ENCODE results near the gene N4BP2L2. TPM values are rescaled to one million over a fixed set of nuclear protein-coding genes. Genes with fewer than 3 reads are reported as not detected.

N4BP2L2 gene
- total and polyA plus RNA-seq, 4 donors: 41.1 to 402 (median 75.0) TPM

GRCh38 chr13:32503727-32504126 is 34.9 kb downstream of the N4BP2L2 start:
- 91 to 92% methylated on average over 5 of the region's 5 CpGs for WGBS, 2 donors
- TF ChIP-seq CTCF (IDR thresholded peaks at IDR 0.05; ENCODE audit: control extremely low read depth, extremely low read depth): no peak
- Histone ChIP-seq H3K9ac (ENCODE audit: insufficient read depth in 1 of 2, low read length in 2 of 2) (no peak overlapping the region), H3K36me3 (ENCODE audit: control insufficient read depth in 4 of 4, insufficient read depth in 4 of 4, low read length in 4 of 4) (peaks cover 0 to 16% (median 3%) of the 10 kb centered on the region in 4 donors), H3K27ac (ENCODE audit: low read depth in 1 of 2, low read length in 1 of 2) (no peak overlapping the region), H3K4me3 (no peak overlapping the region), H3K4me1 (ENCODE audit: control insufficient read depth in 5 of 5, insufficient read depth in 5 of 5, low read length in 5 of 5) (peaks cover 0 to 5% (median 0%) of the 10 kb centered on the region in 5 donors), H3K27me3 (ENCODE audit: control insufficient read depth in 3 of 3, insufficient read depth in 3 of 3, low read length in 2 of 3) (no peaks in the 10 kb centered on the region), H3K9me3 (ENCODE audit: control insufficient read depth in 4 of 4, insufficient read depth in 3 of 4, low read length in 3 of 4) (no peaks in the 10 kb centered on the region)
- DNase-seq: no peak
- no peak for ATAC-seq (ENCODE audit: insufficient read depth, low FRiP score)

- DNase-seq (no peak), ATAC-seq (ENCODE audit: insufficient read depth, low FRiP score) (no peak)
- WGBS, 2 donors: 95% methylated on average over 6 of the region's 6 CpGs
- TF ChIP-seq CTCF (IDR thresholded peaks at IDR 0.05; ENCODE audit: control extremely low read depth, extremely low read depth): no peak
- H3K27me3 ChIP-seq (ENCODE audit: control insufficient read depth in 3 of 3, insufficient read depth in 3 of 3, low read length in 2 of 3): no peaks in the 10 kb centered on the region
- H3K4me3 ChIP-seq: no peak overlapping the region
- H3K9ac ChIP-seq (ENCODE audit: insufficient read depth in 1 of 2, low read length in 2 of 2): no peak overlapping the region
- no peaks in the 10 kb centered on the region for H3K9me3 ChIP-seq (ENCODE audit: control insufficient read depth in 4 of 4, insufficient read depth in 3 of 4, low read length in 3 of 4)
- H3K4me1 ChIP-seq (ENCODE audit: control insufficient read depth in 5 of 5, insufficient read depth in 5 of 5, low read length in 5 of 5): peaks cover 0 to 15% (median 0%) of the 10 kb centered on the region in 5 donors
- H3K36me3 ChIP-seq (ENCODE audit: control insufficient read depth in 4 of 4, insufficient read depth in 4 of 4, low read length in 4 of 4): peaks cover 0 to 3% (median 1%) of the 10 kb centered on the region in 4 donors
- H3K27ac ChIP-seq (ENCODE audit: low read depth in 1 of 2, low read length in 1 of 2): no peak overlapping the region
Measured at GRCh38 chr13:32501064-32501463, 37.5 kb downstream of the N4BP2L2 start.

- no peak for TF ChIP-seq CTCF (IDR thresholded peaks at IDR 0.05; ENCODE audit: control extremely low read depth, extremely low read depth)
- Histone ChIP-seq H3K27ac (ENCODE audit: low read depth in 1 of 2, low read length in 1 of 2) (no peak overlapping the region), H3K9ac (ENCODE audit: insufficient read depth in 1 of 2, low read length in 2 of 2) (no peak overlapping the region), H3K27me3 (ENCODE audit: control insufficient read depth in 3 of 3, insufficient read depth in 3 of 3, low read length in 2 of 3) (no peaks in the 10 kb centered on the region), H3K36me3 (ENCODE audit: control insufficient read depth in 4 of 4, insufficient read depth in 4 of 4, low read length in 4 of 4) (peaks cover 0 to 4% (median 1%) of the 10 kb centered on the region in 4 donors), H3K9me3 (ENCODE audit: control insufficient read depth in 4 of 4, insufficient read depth in 3 of 4, low read length in 3 of 4) (no peaks in the 10 kb centered on the region), H3K4me1 (ENCODE audit: control insufficient read depth in 5 of 5, insufficient read depth in 5 of 5, low read length in 5 of 5) (peaks cover 0 to 18% (median 0%) of the 10 kb centered on the region in 5 donors), H3K4me3 (no peak overlapping the region)
- WGBS, 2 donors: 97 to 98% methylated on average over 2 of the region's 2 CpGs
- ATAC-seq (ENCODE audit: insufficient read depth, low FRiP score): no peak
- DNase-seq: no peak
Measured at GRCh38 chr13:32499538-32500210, 38.9 kb downstream of the N4BP2L2 start.

Measured in lung (tissue), 12 donors.